A549 (cell line): ENCODE data around the gene EMX2.

Source experiments
- CEBPB ChIP-seq, 2 experiments: fragments of >200 bp in 1 of 2; sonication (Bioruptor Twin) in 1 of 2; formaldehyde crosslinking in 1 of 2; IDR thresholded peaks; 2 replicates each; pipeline ENCODE4 v1.6.1; 2012 to 2016
- CTCF ChIP-seq: fragments of >200 bp; sonication (Bioruptor Twin); formaldehyde crosslinking; IDR thresholded peaks from 3 replicates; pipeline ENCODE4 v1.5.1; 2016
- ESRRA ChIP-seq: fragments of 150-350 bp; IDR thresholded peaks from 2 replicates; pipeline ENCODE4 v1.6.1; 2014; ENCODE audit warnings: mild to moderate bottlenecking, low read length, borderline replicate concordance

GRCh38 chr10:117596706-117597105, 54.2 kb downstream of the EMX2 start:
- no peak for TF ChIP-seq CTCF
- TF ChIP-seq CEBPB (IDR thresholded peaks at IDR 0.05) = no peak
- no peak for TF ChIP-seq ESRRA
